Activated CD4-positive, alpha-beta memory T cell treated with anti-CD3 and anti-CD28 coated beads for 36 hours (primary cell): ENCODE data around the gene CLTCL1. TPM values are rescaled to one million over a fixed set of nuclear protein-coding genes. Genes with fewer than 3 reads are reported as not detected.
"Not testable (repeated sequence)": the region's sequence is repeated elsewhere in the genome, so short reads cannot be mapped to it uniquely, and the experiment has no call there.

Source experiments
- CTCF ChIA-PET: fragments of 350-600 bp; sonication (Branson Sonifier 250); formaldehyde crosslinking; loops from one replicate; lab custom pipeline; 2021; ENCODE audit warnings: antibody characterized with exemption, inconsistent platforms; lab: Charles Lee
- POLR2A ChIA-PET: fragments of 350-600 bp; sonication (Branson Sonifier 250); formaldehyde crosslinking; loops from one replicate; lab custom pipeline; 2021; ENCODE audit warnings: antibody characterized with exemption; lab: Charles Lee
- DNase-seq: peaks from one replicate; pipeline ENCODE4 v3.0.0-alpha.2; 2020
- H3K27ac Mint-ChIP-seq: one replicate; pipeline ENCODE4 v1.8.0; 2021; ENCODE audit warnings: mixed read lengths
- H3K27me3 Mint-ChIP-seq: one replicate; pipeline ENCODE4 v1.8.0; 2021; ENCODE audit warnings: mixed read lengths
- H3K36me3 Mint-ChIP-seq: one replicate; pipeline ENCODE4 v1.8.0; 2021; ENCODE audit warnings: mixed read lengths
- H3K4me1 Mint-ChIP-seq: one replicate; pipeline ENCODE4 v1.8.0; 2021; ENCODE audit warnings: low read depth, mixed read lengths
- H3K4me3 Mint-ChIP-seq: one replicate; pipeline ENCODE4 v1.8.0; 2021; ENCODE audit warnings: mild to moderate bottlenecking, mixed read lengths
- H3K9me3 Mint-ChIP-seq: one replicate; pipeline ENCODE4 v1.8.0; 2021; ENCODE audit warnings: mixed read lengths
- intact Hi-C: fragments of 100-400 bp; cut with micrococcal nuclease; formaldehyde crosslinking; loops from one replicate; pipeline ENCODE4 v1.15.1; 2023
- total RNA-seq, 2 experiments: library from RNA; stranded (reverse); gene quantifications; one replicate each; pipeline ENCODE4 v1.2.3, GENCODE V29; 2021

Gene CLTCL1
- total RNA-seq = 1 to 10 TPM; 1.1 to 1.6 TPM

DNA sequence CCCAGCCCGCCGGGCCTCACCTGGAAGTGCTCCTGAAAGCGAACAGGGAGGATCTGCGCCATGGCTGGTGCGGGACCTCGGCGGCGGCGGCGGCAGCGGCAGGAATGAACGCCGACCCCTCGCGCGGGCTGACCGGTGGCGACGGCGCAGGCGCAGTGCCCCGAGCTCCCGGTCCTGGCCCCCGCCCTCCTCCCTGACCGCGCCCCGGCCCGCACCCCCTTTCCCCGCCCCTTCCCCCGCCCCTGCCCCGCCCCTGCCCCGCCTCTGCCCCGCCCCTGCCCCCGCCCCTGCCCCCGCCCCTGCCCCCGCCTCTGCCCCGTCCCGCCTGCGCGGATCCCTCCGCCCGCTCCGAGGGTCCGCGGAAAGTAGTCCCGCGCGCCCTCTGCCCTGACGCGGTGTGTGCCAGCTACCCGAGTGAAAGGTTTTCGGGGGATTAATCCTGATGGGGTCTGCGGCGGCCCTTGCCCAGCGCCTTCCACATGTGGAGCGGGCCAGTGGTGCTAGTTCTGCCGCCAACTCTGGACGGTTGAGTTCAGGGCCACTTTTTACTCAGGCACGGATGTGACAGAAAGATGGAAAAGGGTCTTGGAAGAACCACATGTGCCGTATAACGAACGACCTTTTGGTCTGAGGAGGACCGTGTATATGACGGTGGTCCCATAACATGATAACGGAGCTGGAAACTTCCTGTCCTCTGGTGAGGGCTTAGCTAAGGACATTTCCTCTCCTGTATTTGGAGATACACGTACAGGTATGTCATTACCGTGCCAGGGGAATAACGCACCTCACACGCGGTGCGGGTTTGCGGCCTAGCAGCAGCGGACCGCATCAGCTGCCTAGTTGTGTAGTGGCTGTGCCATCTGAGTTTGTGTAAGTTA lies at the start of gene CLTCL1:
CLTCL1 (minus strand) TSS at position 140 of the 878 bp plus-strand sequence; CDS start at position 62, 78 bp downstream.
- Mint-ChIP-seq H3K4me3 (peak within 1 kb of the TSS; percentile 85), H3K9me3 (no peaks in the 10 kb centered on the region), H3K4me1 (peaks cover 16% of the 10 kb centered on the region), H3K27ac (peak within 1 kb of the TSS; percentile 62), H3K36me3 (no peaks in the 10 kb centered on the region), H3K27me3 (peaks cover 23% of the 10 kb centered on the region)
- POLR2A ChIA-PET = interaction anchor here (1.2 to 1.8 kb wide), 3 partner anchors 19 to 156 kb away, joined by 3 read pairs; partner anchors contain the start of genes C22orf39 and ESS2
- CTCF ChIA-PET = interaction anchor here (0.9 to 1.1 kb wide), 2 partner anchors 112 to 113 kb away, joined by 4 to 5 read pairs; partner anchors contain the start of gene SLC25A1
- peak; percentile 77 for DNase-seq
- intact Hi-C loops = loop anchor here (2.0 kb wide), 2 partner anchors 113 to 187 kb away; partner anchors contain the start of genes CDC45, SLC25A1 and UFD1

DNA sequence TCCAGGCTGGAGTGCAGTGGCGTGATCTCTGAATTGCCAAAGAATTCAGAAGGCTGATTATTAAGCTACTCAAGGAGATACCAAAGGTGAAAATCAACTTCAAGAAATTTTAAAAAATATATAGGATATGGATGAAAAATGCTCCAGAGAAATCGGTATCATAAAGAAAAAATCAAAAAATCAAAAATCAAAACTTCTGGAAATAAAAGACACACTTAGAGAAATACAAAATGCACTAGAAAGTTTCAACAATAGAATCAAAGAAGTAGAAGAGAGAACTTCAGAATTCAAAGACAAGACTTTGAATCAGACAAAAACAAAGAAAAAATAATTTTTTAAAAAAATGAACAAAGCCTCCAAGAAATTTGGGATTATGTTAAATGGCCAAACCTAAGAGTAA lies 45.6 kb upstream of the CLTCL1 start:
- CTCF ChIA-PET = no interaction called here
- POLR2A ChIA-PET = no interaction called here
- H3K9me3 Mint-ChIP-seq = peaks cover 51% of the 10 kb centered on the region
- peaks cover 84% of the 10 kb centered on the region for H3K36me3 Mint-ChIP-seq
- no peaks in the 10 kb centered on the region for H3K27me3 Mint-ChIP-seq
- no peak overlapping the region for H3K27ac Mint-ChIP-seq
- no peak overlapping the region for H3K4me3 Mint-ChIP-seq
- intact Hi-C loops = no loop called here
- DNase-seq = no peak
- no peaks in the 10 kb centered on the region for H3K4me1 Mint-ChIP-seq

DNA sequence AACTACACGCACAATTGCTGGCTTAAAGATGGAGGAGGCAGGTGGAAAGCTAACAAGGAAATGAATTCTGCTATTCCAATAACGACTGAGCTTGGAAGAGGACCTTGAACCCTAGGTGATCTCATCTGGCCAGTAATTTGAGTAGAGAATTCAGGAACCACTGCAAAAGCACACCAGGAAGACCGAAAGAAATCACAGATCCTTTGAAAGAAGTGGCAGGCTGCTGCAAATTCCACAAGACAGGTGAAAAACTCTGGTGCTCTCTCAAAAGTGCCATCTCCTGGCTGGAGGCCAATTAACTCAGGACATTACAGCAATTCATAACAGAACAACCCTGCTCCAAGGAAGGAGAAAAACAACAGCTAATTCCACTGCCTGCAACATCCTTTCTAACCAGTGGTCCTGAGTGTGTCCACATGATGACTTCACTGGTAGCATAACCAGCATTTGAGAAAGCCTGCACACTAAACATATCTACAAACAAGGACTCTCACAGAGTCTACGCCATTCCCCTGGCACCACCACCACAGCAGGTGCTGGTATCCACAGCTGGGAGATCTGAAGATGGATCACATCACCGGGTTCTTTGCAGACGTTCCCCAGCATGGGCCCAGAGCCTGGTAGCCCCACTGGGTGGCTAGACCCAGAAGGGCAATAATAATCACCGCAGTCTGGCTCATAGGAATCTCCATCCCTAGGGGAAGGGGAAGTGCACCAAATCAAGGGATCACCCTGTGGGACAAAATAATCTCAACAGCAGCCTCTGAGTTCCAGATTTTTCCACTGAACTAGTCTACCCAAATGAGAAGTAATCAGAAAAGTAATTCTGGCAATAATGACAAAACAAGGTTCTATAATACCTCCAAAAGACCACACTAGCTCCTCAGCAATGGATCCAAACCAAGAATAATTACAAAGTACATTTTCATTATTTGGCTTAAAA lies 44.9 kb upstream of the CLTCL1 start:
- Mint-ChIP-seq H3K4me3 (no peak overlapping the region), H3K36me3 (peaks cover 84% of the 10 kb centered on the region), H3K4me1 (no peaks in the 10 kb centered on the region), H3K27ac (no peak overlapping the region), H3K9me3 (peaks cover 51% of the 10 kb centered on the region), H3K27me3 (no peaks in the 10 kb centered on the region)
- POLR2A ChIA-PET = no interaction called here
- CTCF ChIA-PET = interaction anchor here (0.7 to 1.0 kb wide), 3 partner anchors 9 to 294 kb away, joined by 3 read pairs; no protein-coding TSS in a partner anchor
- intact Hi-C loops = no loop called here
- DNase-seq = no peak

DNA sequence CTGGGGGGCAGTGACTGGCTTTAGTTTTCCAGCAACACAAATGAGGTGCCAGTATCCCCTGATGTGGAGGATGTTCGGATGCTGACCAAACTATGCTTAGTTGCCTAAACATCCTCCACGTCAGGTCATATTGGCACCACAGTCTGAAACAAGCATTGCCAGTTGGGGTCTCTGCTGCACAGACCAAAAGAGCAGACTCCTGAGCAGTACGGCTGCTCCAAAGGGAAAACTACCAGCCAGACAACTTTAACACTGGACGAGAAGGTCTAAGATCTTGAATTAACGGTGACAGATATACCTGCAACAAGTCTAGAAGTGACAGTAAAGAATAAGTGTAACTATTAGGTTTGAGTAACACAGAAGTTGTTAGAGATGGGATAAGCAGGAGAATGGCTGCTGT lies 40.5 kb upstream of the CLTCL1 start:
- peaks cover 28% of the 10 kb centered on the region for H3K9me3 Mint-ChIP-seq
- no peak for DNase-seq
- ChIA-PET CTCF (no interaction called here), POLR2A (no interaction called here)
- no peaks in the 10 kb centered on the region for H3K4me1 Mint-ChIP-seq
- no peaks in the 10 kb centered on the region for H3K27me3 Mint-ChIP-seq
- no peak overlapping the region for H3K4me3 Mint-ChIP-seq
- intact Hi-C loops = no loop called here
- H3K36me3 Mint-ChIP-seq = peaks cover 70% of the 10 kb centered on the region
- H3K27ac Mint-ChIP-seq = no peak overlapping the region

DNA sequence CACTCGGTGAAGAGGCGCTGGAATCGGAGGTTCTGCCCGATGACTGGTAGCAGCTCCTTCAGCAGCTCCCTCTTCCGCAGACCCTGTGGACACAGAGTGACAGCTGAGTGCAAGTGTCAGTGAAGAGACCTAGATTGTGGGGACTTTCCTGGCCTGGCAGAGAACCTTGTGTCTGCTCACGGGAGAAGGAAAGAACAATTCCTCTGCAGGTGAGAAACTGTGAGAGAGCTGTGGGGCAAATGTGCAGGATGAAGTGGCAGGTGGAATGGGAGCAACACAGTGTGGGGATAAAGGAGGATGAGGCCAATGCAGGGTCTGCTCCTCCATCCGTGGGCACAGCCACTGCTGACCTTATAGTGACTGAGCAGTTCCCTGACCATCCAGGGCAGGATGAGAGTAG lies 40.0 kb upstream of the CLTCL1 start:
- ChIA-PET POLR2A (no interaction called here), CTCF (interaction anchor here (0.5 kb wide), 1 partner anchor 59 kb away, joined by 3 read pairs; no protein-coding TSS in a partner anchor)
- Mint-ChIP-seq H3K9me3 (peaks cover 28% of the 10 kb centered on the region), H3K4me3 (no peak overlapping the region), H3K27ac (no peak overlapping the region), H3K4me1 (no peaks in the 10 kb centered on the region), H3K27me3 (no peaks in the 10 kb centered on the region), H3K36me3 (peaks cover 65% of the 10 kb centered on the region)
- intact Hi-C loops = no loop called here
- no peak for DNase-seq

DNA sequence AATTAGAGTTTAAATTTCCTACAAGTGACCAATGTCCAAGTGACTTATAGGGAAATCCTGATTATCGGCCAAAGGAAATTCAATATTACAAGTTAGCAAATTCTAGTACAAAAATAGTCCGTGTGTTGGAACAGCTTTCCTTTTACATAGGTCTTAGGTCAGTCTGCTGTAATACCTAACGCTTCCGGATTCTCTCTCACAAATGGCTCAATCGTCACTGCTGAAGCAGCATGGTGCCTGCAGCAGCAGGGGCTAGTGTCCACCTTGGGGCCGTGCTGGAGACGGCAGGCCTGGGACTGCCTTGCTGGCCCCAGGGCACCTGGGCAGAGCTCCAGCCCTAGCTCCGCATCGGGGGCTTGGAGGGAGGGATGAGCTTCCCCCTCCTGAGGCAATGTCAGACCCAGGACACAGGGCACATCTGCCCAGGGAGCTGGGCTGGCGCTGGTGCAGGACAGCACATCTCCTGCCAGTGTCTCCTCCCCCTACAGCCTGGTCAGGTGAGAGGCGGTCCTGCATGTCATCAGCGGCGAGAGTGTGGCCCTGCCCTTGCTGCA lies 39.4 kb upstream of the CLTCL1 start:
- ChIA-PET CTCF (interaction anchor here (0.5 kb wide), 1 partner anchor 60 kb away, joined by 3 read pairs; no protein-coding TSS in a partner anchor), POLR2A (no interaction called here)
- Mint-ChIP-seq H3K27ac (no peak overlapping the region), H3K9me3 (peaks cover 29% of the 10 kb centered on the region), H3K4me1 (no peaks in the 10 kb centered on the region), H3K36me3 (peaks cover 60% of the 10 kb centered on the region), H3K27me3 (no peaks in the 10 kb centered on the region), H3K4me3 (no peak overlapping the region)
- intact Hi-C loops = no loop called here
- DNase-seq = no peak

DNA sequence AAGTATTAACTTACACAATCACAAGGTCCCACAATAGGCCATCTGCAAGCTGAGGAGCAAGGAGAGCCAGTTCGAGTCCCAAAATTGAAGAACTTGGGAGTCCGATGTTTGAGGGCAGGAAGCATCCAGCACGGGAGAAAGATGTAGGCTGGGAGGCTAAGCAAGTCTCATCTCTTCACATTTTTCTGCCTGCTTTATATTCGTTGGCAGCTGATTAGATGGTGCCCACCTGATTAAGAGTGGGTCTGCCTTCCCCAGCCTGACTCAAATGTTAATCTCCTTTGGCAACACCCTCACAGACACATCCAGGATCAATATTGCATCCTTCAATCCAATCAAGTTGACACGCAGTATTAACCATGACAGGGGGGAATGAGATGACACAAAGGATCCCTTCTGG lies 38.7 kb upstream of the CLTCL1 start:
- intact Hi-C loops, DNase-seq, H3K4me3 Mint-ChIP-seq, POLR2A ChIA-PET, CTCF ChIA-PET, H3K27ac Mint-ChIP-seq, H3K27me3 Mint-ChIP-seq, H3K4me1 Mint-ChIP-seq: not testable (repeated sequence)
- Mint-ChIP-seq H3K9me3 (peaks cover 24% of the 10 kb centered on the region), H3K36me3 (peaks cover 53% of the 10 kb centered on the region)

DNA sequence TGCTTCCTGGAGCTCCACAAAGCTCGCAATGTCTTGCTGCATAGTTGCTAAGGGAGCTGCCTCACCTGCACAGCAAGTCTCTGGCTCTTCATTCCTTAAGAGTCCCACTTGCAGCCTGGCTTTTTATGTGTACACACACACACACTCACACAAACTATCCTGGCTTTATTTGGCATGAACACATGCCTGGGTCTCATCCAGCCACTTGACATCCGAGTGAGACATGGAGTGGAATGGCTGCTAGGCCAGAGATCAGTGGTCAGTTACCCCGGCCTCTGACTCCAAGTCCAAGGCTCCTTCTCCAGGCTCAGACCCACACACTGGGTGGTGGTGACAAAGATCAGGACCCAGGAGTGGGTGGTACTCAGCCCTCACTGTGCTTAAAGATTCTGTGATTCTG lies 37.9 kb upstream of the CLTCL1 start:
- Mint-ChIP-seq H3K27me3 (no peaks in the 10 kb centered on the region), H3K4me3 (no peak overlapping the region), H3K9me3 (peaks cover 21% of the 10 kb centered on the region), H3K36me3 (peaks cover 48% of the 10 kb centered on the region), H3K4me1 (no peaks in the 10 kb centered on the region), H3K27ac (no peak overlapping the region)
- ChIA-PET CTCF (interaction anchor here (0.6 kb wide), 1 partner anchor 1542 kb away, joined by 3 read pairs; no protein-coding TSS in a partner anchor), POLR2A (no interaction called here)
- no peak for DNase-seq
- intact Hi-C loops = no loop called here

DNA sequence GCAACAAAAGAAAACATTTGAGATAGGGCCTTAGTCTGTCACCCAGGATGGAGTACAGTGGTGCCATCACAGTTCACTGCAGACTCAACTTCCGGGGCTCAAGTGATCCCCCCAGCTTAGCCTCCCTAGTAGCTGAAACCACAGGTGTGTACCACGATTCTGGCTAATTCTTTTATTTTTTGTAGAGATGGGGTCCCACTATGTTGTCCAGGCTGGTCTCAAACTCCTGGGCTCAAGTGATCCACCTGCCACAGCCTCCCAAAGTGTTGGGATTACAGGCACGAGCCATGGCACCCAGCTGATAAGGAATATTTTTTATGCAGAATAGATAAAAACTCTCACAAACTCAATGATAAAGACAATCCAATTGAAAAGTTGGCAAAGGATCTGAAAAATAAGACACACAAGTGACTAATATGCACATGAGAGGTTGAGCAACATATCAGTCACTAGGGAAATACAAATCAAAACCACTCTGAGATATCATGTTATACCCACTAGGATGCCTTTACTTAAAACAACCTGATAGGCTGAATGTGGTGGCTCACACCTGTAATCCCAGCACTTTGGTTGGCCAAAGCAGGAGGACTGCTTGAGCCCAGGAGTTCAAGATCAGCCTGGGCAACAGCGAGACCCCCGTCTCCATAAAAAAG lies 33.9 kb upstream of the CLTCL1 start:
- intact Hi-C loops = no loop called here
- Mint-ChIP-seq H3K4me3 (no peak overlapping the region), H3K36me3 (peaks cover 19% of the 10 kb centered on the region), H3K4me1 (no peaks in the 10 kb centered on the region), H3K27me3 (no peaks in the 10 kb centered on the region), H3K9me3 (peaks cover 12% of the 10 kb centered on the region), H3K27ac (no peak overlapping the region)
- no peak for DNase-seq
- ChIA-PET CTCF (no interaction called here), POLR2A (no interaction called here)

DNA sequence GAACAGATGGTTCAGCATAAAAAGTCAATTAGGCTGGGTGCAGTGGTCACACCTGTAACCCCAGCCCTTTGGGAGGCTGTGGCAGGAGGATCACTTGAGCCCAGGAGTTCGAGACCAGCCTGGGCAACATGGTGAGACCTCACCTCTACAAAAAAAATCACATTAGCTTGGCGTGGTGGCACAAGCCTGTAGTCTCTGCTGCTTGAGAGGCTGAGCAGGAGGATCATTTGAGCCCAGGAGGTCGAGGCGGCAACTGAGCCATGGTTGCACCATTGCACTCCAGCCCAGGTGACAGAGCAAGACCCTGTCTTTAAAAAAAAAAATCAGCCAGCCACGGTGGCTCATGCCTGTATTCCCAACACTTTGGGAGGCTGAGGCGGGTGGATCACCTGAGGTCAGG lies 31.9 kb upstream of the CLTCL1 start:
- H3K27ac Mint-ChIP-seq, CTCF ChIA-PET, intact Hi-C loops, H3K36me3 Mint-ChIP-seq, H3K27me3 Mint-ChIP-seq, POLR2A ChIA-PET, H3K4me3 Mint-ChIP-seq, DNase-seq, H3K4me1 Mint-ChIP-seq: not testable (repeated sequence)
- H3K9me3 Mint-ChIP-seq = peaks cover 20% of the 10 kb centered on the region

DNA sequence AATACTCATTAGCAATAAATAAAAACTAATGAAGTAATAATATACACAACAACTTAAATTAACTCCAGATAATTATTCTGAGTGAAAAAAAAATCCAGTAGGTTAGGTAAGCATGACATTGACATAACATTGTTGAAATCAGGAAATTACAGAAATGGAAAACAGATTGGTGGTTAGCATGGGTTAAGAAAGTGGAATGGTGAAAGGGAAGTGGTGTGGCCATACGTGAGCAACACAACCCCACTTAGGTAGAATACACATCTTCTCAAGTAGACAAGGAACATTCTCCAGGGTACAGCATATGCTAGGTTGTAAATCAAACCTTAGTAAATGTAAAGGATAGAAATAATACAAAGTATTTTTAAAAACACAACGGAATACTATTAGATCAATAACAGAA lies 30.2 kb upstream of the CLTCL1 start:
- Mint-ChIP-seq H3K4me3 (no peak overlapping the region), H3K27me3 (no peaks in the 10 kb centered on the region), H3K36me3 (peaks cover 4% of the 10 kb centered on the region), H3K9me3 (peaks cover 25% of the 10 kb centered on the region), H3K27ac (no peak overlapping the region), H3K4me1 (no peaks in the 10 kb centered on the region)
- ChIA-PET POLR2A (no interaction called here), CTCF (no interaction called here)
- intact Hi-C loops = no loop called here
- no peak for DNase-seq
